Stromal cell of bone marrow (primary cell): Measurements from ENCODE around the gene SH3TC1.

Experiments
- DNase-seq: peaks from one replicate; pipeline ENCODE4 v3.0.0-alpha.2; 2012; ENCODE audit warnings: low read depth

Gene SH3TC1

GRCh38 chr4:8198906-8199593 is at the start of gene SH3TC1:
TSS of gene SH3TC1 (plus strand) at chr4:8199290. CDS start at chr4:8205195, 5,905 bp downstream.
- DNase-seq: peak; percentile 42

GRCh38 chr4:8149664-8150063 is 49.4 kb upstream of the SH3TC1 start:
- DNase-seq: no peak

DNA sequence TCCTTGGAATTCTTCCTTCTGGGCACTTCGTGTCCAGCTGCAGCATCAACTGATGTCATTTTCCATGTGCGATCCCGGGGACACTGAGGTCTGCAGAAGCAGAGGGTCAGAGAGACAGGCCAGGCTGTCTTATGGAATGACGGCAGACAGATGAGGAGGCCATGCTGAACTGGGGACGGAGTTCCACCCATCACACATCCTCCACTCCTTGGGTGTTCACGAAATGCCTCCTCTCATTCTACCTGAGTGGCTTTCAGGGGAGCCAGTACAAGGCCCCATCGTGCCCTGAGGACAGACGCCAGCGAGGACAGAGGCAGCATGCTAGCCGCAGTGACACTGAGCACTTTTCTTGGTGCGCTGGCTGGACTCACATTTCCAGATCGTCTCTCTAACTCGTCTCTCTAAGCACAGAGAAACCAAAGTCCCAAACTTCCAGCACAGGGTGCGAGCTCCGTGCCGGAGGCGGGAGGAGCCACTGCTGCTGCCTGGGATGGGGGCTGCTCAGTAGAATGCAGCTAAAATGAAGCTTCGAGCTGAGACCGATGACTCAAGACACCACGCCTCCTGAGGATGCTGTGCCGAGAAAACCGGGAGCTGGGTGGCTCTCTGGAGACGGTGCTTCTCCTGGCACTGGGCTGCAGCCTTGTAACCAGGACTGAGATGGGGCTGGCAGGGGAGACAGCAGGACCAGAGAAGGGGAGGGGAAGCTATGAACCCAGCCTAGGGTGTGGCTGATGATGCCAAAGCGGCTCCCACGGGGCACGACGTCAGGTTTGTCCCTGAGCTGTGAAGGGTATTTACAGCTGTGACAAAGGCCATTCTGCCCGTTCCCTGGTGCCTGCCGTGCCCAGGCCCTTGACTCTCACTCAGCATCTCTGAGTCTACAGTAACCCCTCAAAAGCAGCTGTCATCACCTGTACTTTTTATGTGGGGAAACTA is 48.7 kb upstream of the SH3TC1 start:
- DNase-seq: no peak

- no peak for DNase-seq
Observed at GRCh38 chr4:8151165-8151650, 47.9 kb upstream of the SH3TC1 start.

DNA sequence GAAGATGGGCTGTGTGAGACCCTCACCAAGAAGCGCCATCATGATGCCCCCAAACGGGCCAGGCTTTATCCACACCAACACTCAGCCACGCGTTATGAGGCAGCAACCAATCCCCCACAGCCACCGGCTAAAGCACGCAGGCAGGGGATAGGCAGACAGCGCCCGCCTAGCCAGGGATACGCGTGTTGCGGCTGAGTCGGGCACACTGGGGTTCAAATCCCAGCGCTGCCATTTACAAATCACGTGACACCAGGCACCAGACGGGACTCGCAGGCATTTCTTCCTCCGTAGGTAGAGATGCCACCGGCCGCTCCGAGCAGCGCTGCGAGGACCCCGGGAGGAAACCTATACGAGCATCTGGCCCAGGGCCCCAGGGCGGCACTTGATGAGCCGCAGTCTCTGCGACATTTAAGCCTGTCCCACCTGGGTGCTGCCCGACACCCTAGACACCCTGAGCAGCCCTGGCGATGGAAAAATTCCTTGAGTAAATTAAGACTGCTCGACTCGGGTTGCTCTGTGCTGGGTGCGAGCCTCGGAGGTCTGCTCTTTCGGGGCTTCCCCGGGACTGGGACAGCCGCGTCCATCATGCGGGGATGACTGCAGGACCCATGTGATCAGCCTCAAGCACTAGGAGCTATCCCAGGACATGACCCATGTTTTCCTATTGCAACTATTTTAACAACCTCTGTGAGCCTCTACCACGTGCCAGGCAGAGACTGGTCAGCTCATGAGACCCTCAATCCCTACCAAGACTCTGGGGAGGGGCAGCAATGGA is 46.8 kb upstream of the SH3TC1 start:
- DNase-seq: no peak

- no peak for DNase-seq
Observed at GRCh38 chr4:8152865-8153257, 46.2 kb upstream of the SH3TC1 start.

- DNase-seq: no peak
Observed at GRCh38 chr4:8153441-8153840, 45.6 kb upstream of the SH3TC1 start.

DNA sequence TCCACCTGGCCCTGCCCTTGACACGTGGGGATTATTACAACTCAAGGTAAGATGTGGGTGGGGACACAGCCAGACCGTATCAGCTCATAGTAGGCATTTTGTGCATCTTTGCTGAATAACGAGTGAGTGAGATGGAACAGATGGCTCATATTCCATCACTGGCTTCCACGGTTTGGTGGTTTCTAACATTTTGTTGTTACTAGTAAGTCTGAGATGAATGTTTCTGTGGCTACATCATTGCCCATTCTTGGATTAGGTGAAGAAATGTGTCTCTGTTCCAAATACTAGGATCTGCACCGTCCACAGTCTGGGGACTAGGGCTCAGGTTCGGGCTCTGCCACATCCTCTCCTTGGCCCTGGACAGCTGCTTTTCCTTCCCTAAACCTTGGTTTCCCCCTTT is 44.0 kb upstream of the SH3TC1 start:
- peak; percentile 5 for DNase-seq

DNA sequence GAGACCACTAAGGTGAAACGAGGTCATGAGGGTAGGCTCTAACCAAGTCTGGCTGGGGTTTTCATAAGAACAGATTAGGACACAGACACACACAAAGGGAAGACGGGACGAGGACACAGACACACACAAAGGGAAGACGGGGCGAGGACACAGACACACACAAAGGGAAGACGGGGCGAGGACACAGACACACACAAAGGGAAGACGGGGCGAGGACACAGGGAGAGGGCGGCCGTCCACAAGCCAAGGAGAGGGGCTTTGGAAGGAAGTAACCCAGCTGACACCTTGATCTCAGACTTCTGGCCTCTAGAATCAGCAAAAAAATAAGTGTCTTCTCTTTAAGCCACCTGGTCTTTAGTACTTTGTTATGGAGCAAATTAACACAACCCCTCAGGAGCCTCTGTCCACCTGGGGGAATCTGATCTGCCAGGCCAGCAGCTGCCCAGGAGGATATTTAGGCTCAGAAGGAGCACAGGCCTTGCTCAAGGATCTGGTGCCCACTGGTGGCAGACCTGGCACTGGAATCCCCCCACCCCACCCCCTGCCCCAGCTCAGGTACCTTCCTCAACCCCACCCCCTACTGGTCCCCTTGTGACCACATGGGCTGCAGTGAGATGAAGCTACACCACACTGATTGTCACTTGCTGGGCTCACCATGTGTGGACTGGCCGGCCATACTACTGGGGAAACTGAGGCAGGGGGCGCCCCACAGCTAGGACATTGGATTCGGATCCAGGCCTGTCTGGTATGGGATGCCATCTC is 43.2 kb upstream of the SH3TC1 start:
- DNase-seq: no peak

DNA sequence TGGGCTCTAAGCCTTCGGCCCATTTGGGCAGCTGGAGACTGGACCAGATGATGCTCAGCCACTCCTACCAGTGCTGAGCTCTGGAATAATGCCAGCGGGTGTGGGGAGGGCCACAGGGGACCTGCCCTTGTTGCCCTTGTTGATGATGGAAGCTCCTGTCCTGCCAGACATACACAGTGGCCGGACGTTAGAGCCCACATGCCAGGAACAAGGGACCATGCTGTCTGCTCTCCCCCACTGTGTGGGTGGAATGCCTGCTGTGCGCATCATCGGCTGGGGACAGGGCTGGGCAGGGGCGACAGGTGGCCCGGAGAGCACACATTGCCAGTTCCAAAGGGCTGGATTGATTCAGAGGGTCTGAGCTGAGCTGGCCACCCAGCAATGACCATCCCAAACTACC is 42.5 kb upstream of the SH3TC1 start:
- no peak for DNase-seq

DNA sequence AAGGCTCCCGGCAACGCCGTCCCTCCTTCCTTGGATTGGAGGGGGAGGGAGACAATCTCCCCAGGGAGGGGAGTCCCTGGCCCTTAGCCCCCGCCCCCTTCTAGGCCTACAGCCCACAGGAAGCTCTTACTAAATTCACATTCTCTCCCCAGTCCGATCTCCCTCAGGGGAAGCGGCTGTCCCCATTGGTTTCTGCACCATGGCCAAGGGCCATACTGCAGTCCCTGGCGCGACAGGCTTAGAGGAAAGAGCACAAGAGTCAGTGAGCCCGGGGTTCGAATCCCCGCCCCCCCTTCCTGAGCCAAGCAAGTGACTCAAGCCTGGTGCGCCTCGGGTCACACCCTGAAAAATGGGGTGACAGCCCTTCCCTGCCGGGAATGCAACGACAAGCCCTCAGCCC is 41.6 kb upstream of the SH3TC1 start:
- DNase-seq: no peak

DNA sequence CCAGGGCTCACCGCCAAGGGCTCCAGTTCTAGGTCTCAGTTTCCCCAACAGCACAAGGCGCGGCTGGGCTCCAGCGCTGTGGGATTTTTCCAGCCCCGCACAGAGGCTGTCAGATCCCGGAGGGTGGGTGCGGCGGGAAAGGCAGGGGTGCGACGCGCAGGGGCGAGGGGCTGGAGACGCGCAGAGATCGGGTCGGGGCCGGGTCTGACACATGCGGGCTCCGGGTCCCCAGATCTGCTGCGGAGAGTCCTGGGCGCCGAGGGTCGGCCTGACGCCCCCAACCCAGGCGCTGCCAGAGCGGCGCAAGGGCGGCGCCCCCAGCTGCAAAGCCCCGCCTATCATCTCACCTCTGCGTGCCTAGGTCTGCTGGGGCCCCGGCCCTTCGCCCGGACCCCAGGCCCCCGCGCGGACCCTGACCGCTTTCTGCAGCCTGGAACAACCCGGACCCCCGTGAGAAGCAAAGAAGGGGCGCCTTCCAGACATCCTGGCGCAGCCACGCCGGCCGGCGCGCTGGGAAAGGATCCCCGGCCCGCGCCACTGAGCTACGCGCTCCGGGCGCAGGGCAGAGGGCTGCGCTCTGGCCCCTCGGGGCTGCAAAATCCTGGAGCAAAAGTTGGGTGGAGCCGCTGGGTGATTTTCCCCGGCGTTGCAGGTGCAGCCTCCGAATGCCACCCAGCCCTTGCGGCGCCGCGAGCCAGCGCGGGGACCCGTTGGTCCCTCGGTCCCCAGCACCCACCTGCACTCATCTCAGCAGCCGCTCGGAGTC is 41.0 kb upstream of the SH3TC1 start:
- no peak for DNase-seq

DNA sequence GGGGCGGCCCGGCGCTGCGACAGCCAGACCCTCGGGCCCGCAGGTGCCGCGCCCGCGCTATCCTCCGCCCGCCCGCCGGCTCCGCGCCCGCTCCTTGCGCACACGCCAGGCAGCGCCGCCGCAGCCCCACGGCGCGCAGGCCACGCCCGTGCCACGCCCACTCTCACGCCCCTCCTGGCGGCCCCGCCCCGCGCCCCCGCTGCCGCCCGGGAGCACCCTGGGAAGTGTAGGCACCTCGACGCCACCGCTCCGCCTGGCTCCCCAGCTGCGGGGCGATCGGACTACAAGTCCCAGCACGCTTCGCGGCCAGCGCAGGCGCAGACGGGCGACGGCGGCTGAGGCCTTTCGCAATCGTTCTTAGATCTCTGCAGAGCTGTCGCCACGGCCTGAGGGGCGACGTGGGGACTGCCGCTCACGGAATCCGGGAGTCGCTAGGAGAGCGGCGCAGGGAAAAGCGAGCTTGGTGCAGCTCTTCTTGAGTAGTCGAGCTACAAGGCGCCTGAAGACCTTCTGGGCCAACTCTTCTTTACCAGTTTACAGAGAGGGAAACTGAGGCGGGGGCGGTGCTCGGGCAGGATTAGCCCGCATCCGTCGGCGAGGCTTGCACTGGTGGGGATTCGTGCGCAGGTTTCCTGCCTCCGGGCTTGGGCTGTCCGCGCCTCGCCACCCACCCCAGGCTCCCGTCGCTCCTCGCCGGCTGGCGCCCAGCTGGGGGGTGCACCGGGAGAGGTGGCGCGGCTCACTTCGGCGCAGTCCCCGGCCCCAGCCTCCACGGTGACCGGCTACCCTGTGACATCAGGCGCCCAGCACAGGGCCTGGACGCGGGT is 40.2 kb upstream of the SH3TC1 start, which contains the start of gene ABLIM2:
ABLIM2 (minus strand) TSS at position 104 of the 827 bp plus-strand sequence. CDS start 124 bp downstream, outside the sequence.
- peak; percentile 90 for DNase-seq

DNA sequence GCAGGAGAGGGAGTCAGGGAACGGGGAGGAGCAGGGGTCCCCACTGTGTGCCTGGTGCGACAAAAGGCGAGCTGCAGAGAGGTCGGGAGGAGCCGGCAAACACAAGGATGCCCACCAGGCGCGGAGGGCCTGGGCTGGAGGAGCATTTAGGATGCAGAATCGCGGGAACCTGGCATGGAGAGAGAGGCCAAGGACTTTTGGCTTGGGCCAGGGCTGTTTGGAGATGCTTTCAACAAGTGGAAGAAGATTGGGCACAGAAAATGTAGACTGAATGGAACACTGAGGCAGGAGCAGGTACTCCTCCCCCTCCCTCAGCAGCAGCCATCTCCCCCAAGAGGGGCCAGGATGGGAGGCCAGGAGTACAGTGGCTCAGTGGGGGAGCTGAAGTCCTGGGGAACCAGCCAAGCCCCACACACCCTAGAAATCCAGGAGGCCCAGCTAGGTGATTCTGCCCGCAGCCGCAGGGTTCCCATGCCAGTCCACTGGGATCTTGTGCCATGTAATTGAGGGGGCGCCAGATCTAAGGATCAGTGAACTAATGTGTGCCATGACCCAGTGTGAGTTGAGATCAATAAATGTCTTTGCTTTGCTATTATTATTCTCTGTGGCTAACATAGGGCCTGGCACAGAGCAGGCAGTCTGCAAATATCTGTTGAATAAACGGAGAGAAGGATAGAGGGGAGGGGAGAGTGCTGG is 39.4 kb upstream of the SH3TC1 start:
- no peak for DNase-seq

DNA sequence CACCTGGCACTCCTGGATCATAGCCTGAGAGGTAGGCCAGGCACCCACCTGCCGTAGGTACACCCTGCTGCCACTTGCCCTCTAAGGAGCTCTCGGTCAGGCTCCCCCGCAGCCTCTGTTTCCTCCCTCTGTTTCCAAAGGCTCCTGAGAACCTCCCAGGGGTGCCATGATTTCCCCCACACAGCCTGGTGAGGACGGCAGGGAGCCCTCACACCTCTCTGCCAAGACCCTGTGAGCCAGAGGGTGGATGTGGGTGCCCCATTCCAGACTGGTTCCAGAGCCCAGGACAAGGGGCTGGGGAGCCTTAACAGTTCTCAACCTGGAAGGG is 38.9 kb upstream of the SH3TC1 start:
- DNase-seq: no peak

DNA sequence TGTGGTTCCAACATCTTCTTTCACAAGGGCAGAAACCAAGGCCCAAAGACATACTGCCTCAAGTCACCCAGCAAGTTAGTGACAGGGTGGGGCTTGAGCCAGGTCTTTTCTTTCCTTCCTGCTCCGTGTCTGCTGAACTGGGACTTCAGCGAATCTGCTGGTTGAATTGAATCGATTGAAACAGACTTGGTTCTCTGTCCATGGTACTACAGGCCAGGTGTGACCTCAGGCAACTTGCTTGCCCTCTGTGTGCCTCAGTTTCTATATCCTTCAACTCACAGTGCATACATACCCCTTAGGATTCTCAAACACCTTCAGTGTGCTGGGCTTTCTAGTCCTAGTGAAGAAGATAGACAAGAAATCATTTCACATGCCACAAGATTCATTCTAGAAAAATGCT is 38.5 kb upstream of the SH3TC1 start:
- no peak for DNase-seq

DNA sequence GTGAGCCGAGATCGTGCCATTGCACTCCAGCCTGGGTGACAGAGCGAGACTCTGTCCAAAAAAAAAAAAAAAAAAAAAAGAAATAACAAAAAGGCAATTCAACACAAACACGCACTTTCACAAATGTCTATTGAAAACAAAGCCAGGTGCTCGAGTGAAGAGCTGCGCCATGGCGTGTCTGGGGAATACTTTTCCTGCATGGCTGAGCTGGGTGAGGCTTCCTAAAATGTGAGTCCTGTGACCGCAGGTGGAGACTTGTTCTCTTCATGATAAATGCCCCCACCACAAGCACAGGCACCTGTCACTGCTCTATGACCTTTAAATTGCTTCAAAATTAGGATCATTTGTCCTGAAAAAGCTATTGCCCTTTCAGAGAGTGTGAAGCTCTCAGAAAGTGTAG is 36.5 kb upstream of the SH3TC1 start:
- no peak for DNase-seq

DNA sequence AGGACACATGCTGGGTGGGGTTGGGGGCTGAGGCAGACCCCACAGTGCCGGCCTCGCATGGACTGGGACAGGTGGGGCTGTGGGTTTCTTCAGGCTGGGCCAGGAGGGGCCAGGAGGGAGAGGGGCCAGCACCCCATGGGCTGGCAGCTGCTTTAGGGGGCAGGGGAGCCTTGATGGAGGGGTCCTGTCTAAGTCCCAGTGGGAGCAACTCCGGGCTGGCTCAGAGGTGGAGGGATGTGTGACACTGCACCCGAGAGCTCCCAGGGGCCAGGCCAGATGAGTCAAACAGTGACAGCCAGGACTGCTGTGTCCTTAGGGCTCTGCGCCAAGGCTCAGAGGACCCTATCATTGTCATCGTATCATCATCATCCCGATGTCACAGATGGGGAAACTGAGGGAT is 36.1 kb upstream of the SH3TC1 start:
- no peak for DNase-seq

GRCh38 chr4:8163436-8164193 is 35.5 kb upstream of the SH3TC1 start:
- DNase-seq: no peak
